Naive B cell (primary cell): ENCODE data around the gene TRPM2. TPM values are rescaled to one million over a fixed set of nuclear protein-coding genes. Genes with fewer than 3 reads are reported as not detected.
A peak's percentile ranks its signal among the peaks of the same experiment; 100 is the strongest.

ENCODE experiments used
- ATAC-seq, 2 donors: fragments of 150-1000 bp; cut with Tn5 transposase; 2 replicates each; pipeline ENCODE4 v1.10.0; 2021; ENCODE audit warnings: low read depth in 2 of 2, mild to moderate bottlenecking in 2 of 2, moderate library complexity in 2 of 2
- DNase-seq: peaks from one replicate; pipeline ENCODE4 v3.0.0; 2022
- H3K27ac Mint-ChIP-seq, 6 donors: one replicate each; pipeline ENCODE4 v1.8.0; 2020 to 2022; ENCODE audit warnings: mild to moderate bottlenecking in 6 of 6, mixed read lengths in 6 of 6, moderate library complexity in 5 of 6, inconsistent platforms in 2 of 6
- H3K27me3 Mint-ChIP-seq, 3 donors: one replicate each; pipeline ENCODE4 v1.8.0; 2021 to 2022; ENCODE audit warnings: mixed read lengths in 3 of 3, mild to moderate bottlenecking in 1 of 3
- H3K36me3 Mint-ChIP-seq, 2 donors: one replicate each; pipeline ENCODE4 v1.8.0; 2020 to 2022; ENCODE audit warnings: mixed read lengths in 2 of 2, inconsistent platforms in 1 of 2, mild to moderate bottlenecking in 1 of 2
- H3K4me1 Mint-ChIP-seq, 3 donors: one replicate each; pipeline ENCODE4 v1.8.0; 2020 to 2022; ENCODE audit warnings: mixed read lengths in 3 of 3, inconsistent platforms in 1 of 3, mild to moderate bottlenecking in 1 of 3, moderate library complexity in 1 of 3
- H3K4me3 Mint-ChIP-seq, 8 donors: one replicate each; pipeline ENCODE4 v1.8.0; 2020 to 2022; ENCODE audit warnings: mild to moderate bottlenecking in 8 of 8, mixed read lengths in 8 of 8, moderate library complexity in 8 of 8, inconsistent platforms in 2 of 8
- H3K9me3 Mint-ChIP-seq, 7 donors: one replicate each; pipeline ENCODE4 v1.8.0; 2020 to 2022; ENCODE audit warnings: mixed read lengths in 7 of 7, mild to moderate bottlenecking in 5 of 7, inconsistent platforms in 2 of 7, moderate library complexity in 1 of 7
- polyA plus RNA-seq, 6 donors: library from polyadenylated mRNA; unstranded; fragments of 300-500 nt; fragmentation: Illumina TruSeq; gene quantifications; one replicate each; pipeline ENCODE4 v1.2.3, GENCODE V29; 2021; ENCODE audit warnings: low read depth in 6 of 6

Gene TRPM2
- polyA plus RNA-seq, 6 donors from 2014 or later = 0.48 to 4.8 (median 2.6) TPM

GRCh38 chr21:44459712-44460440, 106.5 kb downstream of the TRPM2 start:
- DNase-seq = no peak
- H3K27me3 Mint-ChIP-seq = peaks cover 0 to 5% (median 0%) of the 10 kb centered on the region in 3 donors
- peaks cover 0 to 7% (median 4%) of the 10 kb centered on the region in 3 donors for H3K4me1 Mint-ChIP-seq
- no peaks in the 10 kb centered on the region for H3K9me3 Mint-ChIP-seq
- ATAC-seq = no peak
- peak overlapping the region in 1 of 8 donors; percentile 10 for H3K4me3 Mint-ChIP-seq
- no peak overlapping the region for H3K27ac Mint-ChIP-seq
- H3K36me3 Mint-ChIP-seq = no peaks in the 10 kb centered on the region

- H3K27ac Mint-ChIP-seq = no peak overlapping the region
- H3K36me3 Mint-ChIP-seq = no peaks in the 10 kb centered on the region
- no peak overlapping the region for H3K4me3 Mint-ChIP-seq
- H3K9me3 Mint-ChIP-seq = no peaks in the 10 kb centered on the region
- DNase-seq = no peak
- H3K4me1 Mint-ChIP-seq = peaks cover 0 to 3% (median 2%) of the 10 kb centered on the region in 3 donors
- peaks cover 0 to 5% (median 0%) of the 10 kb centered on the region in 3 donors for H3K27me3 Mint-ChIP-seq
- ATAC-seq = no peak
Measured at GRCh38 chr21:44460441-44460755, 107.0 kb downstream of the TRPM2 start.

GRCh38 chr21:44461005-44461404, 107.6 kb downstream of the TRPM2 start:
- Mint-ChIP-seq H3K4me3 (no peak overlapping the region), H3K27ac (no peak overlapping the region), H3K9me3 (peaks cover 0 to 4% (median 0%) of the 10 kb centered on the region in 7 donors), H3K4me1 (peaks cover 0 to 3% (median 2%) of the 10 kb centered on the region in 3 donors), H3K36me3 (no peaks in the 10 kb centered on the region), H3K27me3 (peaks cover 0 to 5% (median 0%) of the 10 kb centered on the region in 3 donors)
- ATAC-seq = no peak
- no peak for DNase-seq

GRCh38 chr21:44461464-44462001, 108.1 kb downstream of the TRPM2 start:
- peaks cover 0 to 5% (median 0%) of the 10 kb centered on the region in 7 donors for H3K9me3 Mint-ChIP-seq
- peaks cover 0 to 5% (median 0%) of the 10 kb centered on the region in 3 donors for H3K27me3 Mint-ChIP-seq
- DNase-seq (no peak), ATAC-seq (no peak)
- H3K4me1 Mint-ChIP-seq = peaks cover 0 to 2% (median 0%) of the 10 kb centered on the region in 3 donors
- H3K4me3 Mint-ChIP-seq = no peak overlapping the region
- no peaks in the 10 kb centered on the region for H3K36me3 Mint-ChIP-seq
- no peak overlapping the region for H3K27ac Mint-ChIP-seq

- DNase-seq (no peak), ATAC-seq (no peak)
- peaks cover 0 to 2% (median 0%) of the 10 kb centered on the region in 3 donors for H3K4me1 Mint-ChIP-seq
- peaks cover 0 to 5% (median 0%) of the 10 kb centered on the region in 3 donors for H3K27me3 Mint-ChIP-seq
- peaks cover 0 to 5% (median 0%) of the 10 kb centered on the region in 7 donors for H3K9me3 Mint-ChIP-seq
- H3K4me3 Mint-ChIP-seq = no peak overlapping the region
- H3K36me3 Mint-ChIP-seq = no peaks in the 10 kb centered on the region
- no peak overlapping the region for H3K27ac Mint-ChIP-seq
Measured at GRCh38 chr21:44462086-44462833, 108.8 kb downstream of the TRPM2 start.

- ATAC-seq = no peak
Measured at GRCh38 chr21:44462834-44463200, 109.4 kb downstream of the TRPM2 start.

GRCh38 chr21:44463724-44464123, 110.3 kb downstream of the TRPM2 start:
- no peaks in the 10 kb centered on the region for H3K36me3 Mint-ChIP-seq
- peaks cover 0 to 5% (median 0%) of the 10 kb centered on the region in 7 donors for H3K9me3 Mint-ChIP-seq
- no peak overlapping the region for H3K27ac Mint-ChIP-seq
- H3K4me3 Mint-ChIP-seq = no peak overlapping the region
- H3K4me1 Mint-ChIP-seq = peaks cover 0 to 2% (median 0%) of the 10 kb centered on the region in 3 donors
- DNase-seq (no peak), ATAC-seq (no peak)
- peaks cover 0 to 5% (median 0%) of the 10 kb centered on the region in 3 donors for H3K27me3 Mint-ChIP-seq

More at GRCh38 chr21:44462834-44463200, 109.4 kb downstream of the TRPM2 start:
- H3K4me3 Mint-ChIP-seq = no peak overlapping the region
- H3K9me3 Mint-ChIP-seq = peaks cover 0 to 5% (median 0%) of the 10 kb centered on the region in 7 donors
- H3K4me1 Mint-ChIP-seq = peaks cover 0 to 2% (median 0%) of the 10 kb centered on the region in 3 donors
- peaks cover 0 to 5% (median 0%) of the 10 kb centered on the region in 3 donors for H3K27me3 Mint-ChIP-seq
- no peaks in the 10 kb centered on the region for H3K36me3 Mint-ChIP-seq
- H3K27ac Mint-ChIP-seq = no peak overlapping the region
- DNase-seq = no peak

- peaks cover 0 to 2% (median 0%) of the 10 kb centered on the region in 3 donors for H3K4me1 Mint-ChIP-seq
- H3K4me3 Mint-ChIP-seq = no peak overlapping the region
- H3K36me3 Mint-ChIP-seq = no peaks in the 10 kb centered on the region
- peaks cover 0 to 5% (median 0%) of the 10 kb centered on the region in 3 donors for H3K27me3 Mint-ChIP-seq
- no peak for DNase-seq
- peaks cover 0 to 5% (median 0%) of the 10 kb centered on the region in 7 donors for H3K9me3 Mint-ChIP-seq
- H3K27ac Mint-ChIP-seq = no peak overlapping the region
- no peak for ATAC-seq
Measured at GRCh38 chr21:44464351-44464750, 110.9 kb downstream of the TRPM2 start.

GRCh38 chr21:44466351-44466954, 113.0 kb downstream of the TRPM2 start:
- ATAC-seq = no peak
- DNase-seq = no peak
- Mint-ChIP-seq H3K4me3 (no peak overlapping the region), H3K27ac (peak overlapping the region in 1 of 6 donors; percentile 47), H3K27me3 (peaks cover 0 to 5% (median 3%) of the 10 kb centered on the region in 3 donors), H3K36me3 (no peaks in the 10 kb centered on the region), H3K9me3 (peaks cover 0 to 5% (median 0%) of the 10 kb centered on the region in 7 donors), H3K4me1 (peaks cover 0 to 2% (median 0%) of the 10 kb centered on the region in 3 donors)

- no peak for DNase-seq
- Mint-ChIP-seq H3K27ac (peak overlapping the region in 1 of 6 donors; percentile 85), H3K36me3 (no peaks in the 10 kb centered on the region), H3K4me3 (no peak overlapping the region), H3K9me3 (peaks cover 0 to 5% (median 0%) of the 10 kb centered on the region in 7 donors), H3K27me3 (peaks cover 0 to 5% (median 3%) of the 10 kb centered on the region in 3 donors), H3K4me1 (peaks cover 0 to 2% (median 0%) of the 10 kb centered on the region in 3 donors)
- ATAC-seq = no peak
Measured at GRCh38 chr21:44466996-44467858, 113.8 kb downstream of the TRPM2 start.

GRCh38 chr21:44467859-44468195, 114.4 kb downstream of the TRPM2 start:
- DNase-seq = no peak
- peaks cover 0 to 5% (median 3%) of the 10 kb centered on the region in 3 donors for H3K27me3 Mint-ChIP-seq
- ATAC-seq = no peak
- no peaks in the 10 kb centered on the region for H3K36me3 Mint-ChIP-seq
- H3K9me3 Mint-ChIP-seq = peaks cover 0 to 5% (median 0%) of the 10 kb centered on the region in 7 donors
- H3K27ac Mint-ChIP-seq = no peak overlapping the region
- peaks cover 0 to 2% (median 0%) of the 10 kb centered on the region in 3 donors for H3K4me1 Mint-ChIP-seq
- H3K4me3 Mint-ChIP-seq = no peak overlapping the region

- Mint-ChIP-seq H3K4me1 (no peaks in the 10 kb centered on the region), H3K4me3 (no peak overlapping the region), H3K27ac (no peak overlapping the region), H3K36me3 (no peaks in the 10 kb centered on the region), H3K9me3 (no peaks in the 10 kb centered on the region), H3K27me3 (peaks cover 0 to 3% (median 0%) of the 10 kb centered on the region in 3 donors)
- DNase-seq (no peak), ATAC-seq (no peak)
Measured at GRCh38 chr21:44471341-44471740, 117.9 kb downstream of the TRPM2 start.
